Omental fat pad (tissue), 4 donors: ENCODE data around the gene CHST11. TPM values are rescaled to one million over a fixed set of nuclear protein-coding genes. Genes with fewer than 3 reads are reported as not detected.

Source experiments
- ATAC-seq: fragments of 150-250 bp; one replicate; pipeline ENCODE4 v1.9.1; 2016; ENCODE audit warnings: mild to moderate bottlenecking, moderate library complexity; ENCODE audit not compliant: low FRiP score
- DNase-seq: peaks from one replicate; pipeline ENCODE4 v3.0.0-alpha.2; 2019; ENCODE audit warnings: low spot score
- CTCF ChIP-seq, 3 donors: fragments of 450-650 bp; IDR thresholded peaks; one replicate each; pipeline ENCODE4 v1.5.1; 2016 to 2017; ENCODE audit warnings: antibody characterized with exemption in 3 of 3, mild to moderate bottlenecking in 3 of 3, moderate library complexity in 2 of 3
- total RNA-seq, 4 donors: library from RNA; depleted of rRNA; stranded (reverse); fragments of >200 nt; gene quantifications; one replicate each; pipeline ENCODE4 v1.1.0, GENCODE V29; 2016

CHST11 gene
- total RNA-seq, 4 donors from 2014 or later = 12.2 to 58.6 (median 30.1) TPM

GRCh38 chr12:104579718-104580495 is 123.2 kb downstream of the CHST11 start:
- DNase-seq (no peak), ATAC-seq (no peak)
- no peak for TF ChIP-seq CTCF (IDR thresholded peaks at IDR 0.05)

GRCh38 chr12:104581005-104581570 is 124.3 kb downstream of the CHST11 start:
- no peak for TF ChIP-seq CTCF (IDR thresholded peaks at IDR 0.05)
- no peak for ATAC-seq

GRCh38 chr12:104582739-104583138 is 126.0 kb downstream of the CHST11 start:
- DNase-seq (no peak), ATAC-seq (no peak)
- TF ChIP-seq CTCF (IDR thresholded peaks at IDR 0.05) = no peak

More at GRCh38 chr12:104581005-104581570, 124.3 kb downstream of the CHST11 start:
- DNase-seq = no peak

- DNase-seq (no peak), ATAC-seq (no peak)
- no peak for TF ChIP-seq CTCF (IDR thresholded peaks at IDR 0.05)
Measured at GRCh38 chr12:104583301-104583700, 126.6 kb downstream of the CHST11 start.

GRCh38 chr12:104585448-104586055 is 128.8 kb downstream of the CHST11 start:
- DNase-seq = no peak
- no peak for ATAC-seq
- no peak for TF ChIP-seq CTCF (IDR thresholded peaks at IDR 0.05)

GRCh38 chr12:104586351-104586919 is 129.7 kb downstream of the CHST11 start:
- ATAC-seq (no peak), DNase-seq (no peak)
- no peak for TF ChIP-seq CTCF (IDR thresholded peaks at IDR 0.05)
